ENCODE results near the gene TAF6. TPM values are rescaled to one million over a fixed set of nuclear protein-coding genes. Genes with fewer than 3 reads are reported as not detected.

The TAF6 gene
- total RNA-seq, 4 donors from 2014 or later = 37.1 to 74.3 (median 42.1) TPM

- DNase-seq (ENCODE audit: low spot score in 2 of 2) = no peak
- TF ChIP-seq POLR2A (IDR thresholded peaks at IDR 0.05) (no peak), CTCF (IDR thresholded peaks at IDR 0.05) (no peak)
- intact Hi-C loops (cut with DNase I; ENCODE audit: low total_unique reads) = no loop called here
- no peak overlapping the region for H3K4me3 ChIP-seq (ENCODE audit: low read depth, poor library complexity, severe bottlenecking)
- WGBS, 2 donors = 92 to 95% methylated on average over 4 of the region's 4 CpGs
Measured at GRCh38 chr7:100063376-100063775, 55.8 kb downstream of the TAF6 start.

GRCh38 chr7:100061518-100062193 lies 57.5 kb downstream of the TAF6 start:
- 94 to 95% methylated on average over 11 of the region's 11 CpGs for WGBS, 2 donors
- intact Hi-C loops (cut with DNase I; ENCODE audit: low total_unique reads) = no loop called here

GRCh38 chr7:100059251-100059739 lies 59.9 kb downstream of the TAF6 start:
- no peak for TF ChIP-seq POLR2A (IDR thresholded peaks at IDR 0.05)
- no peak for TF ChIP-seq CTCF (IDR thresholded peaks at IDR 0.05)
- no peak for DNase-seq (ENCODE audit: low spot score in 2 of 2)
- no peak overlapping the region for H3K4me3 ChIP-seq (ENCODE audit: low read depth, poor library complexity, severe bottlenecking)
- 81 to 87% methylated on average over 5 of the region's 5 CpGs for WGBS, 2 donors
- intact Hi-C loops (cut with DNase I; ENCODE audit: low total_unique reads) = loop anchor here (10.0 kb wide), 1 partner anchor 64 kb away; no protein-coding TSS in a partner anchor

More at GRCh38 chr7:100061518-100062193, 57.5 kb downstream of the TAF6 start:
- TF ChIP-seq POLR2A (IDR thresholded peaks at IDR 0.05) (no peak), CTCF (IDR thresholded peaks at IDR 0.05) (no peak)
- no peak for DNase-seq (ENCODE audit: low spot score in 2 of 2)
- H3K4me3 ChIP-seq (ENCODE audit: low read depth, poor library complexity, severe bottlenecking) = no peak overlapping the region

MicroRNAs within 50 kb of the gene (microRNA counts, 767-probe panel; counts per million panel counts)
- microRNA hsa-miR-106b-5p (0 to 358 counts per million in 2 donors), microRNA hsa-miR-25-3p (9,387 to 10,601 counts per million in 2 donors), microRNA hsa-miR-93-5p (358 to 9,371 counts per million in 2 donors)

Small RNA genes lying within 50 kb of the gene (microRNA-seq; reads per million reads assigned to microRNA genes)
- gene MIR106B (ENCODE audit: borderline number of aligned reads in 1 of 2, borderline replicate concordance in 2 of 2) = 1,288 to 1,431 reads per million in 2 donors
- 315 to 382 reads per million in 2 donors for gene MIR25 (ENCODE audit: borderline number of aligned reads in 1 of 2, borderline replicate concordance in 2 of 2)
- gene MIR4658 (ENCODE audit: borderline number of aligned reads in 1 of 2, borderline replicate concordance in 2 of 2) = 0 reads per million in 2 donors
- gene MIR93 (ENCODE audit: borderline number of aligned reads in 1 of 2, borderline replicate concordance in 2 of 2) = 1,854 to 2,253 reads per million in 2 donors

Other genes with a start within 250 kb of the TAF6 start
- under 1 TPM in 1 of 4 donors, not detected in 3; 0.32 TPM for gene OR2AE1, start 242.3 kb downstream of the TAF6 start, total RNA-seq
- 10 to 100 TPM; 48.4 to 60.0 (median 57.9) TPM for gene TRIM4, start 199.8 kb downstream of the TAF6 start, total RNA-seq
- gene GJC3, start 189.7 kb downstream of the TAF6 start, total RNA-seq = 1 to 10 TPM in 3 of 4 donors, under 1 TPM in 1; 0.25 to 3.4 (median 1.5) TPM
- 1,000 to 10,000 TPM in 2 of 4 donors, 100 to 1,000 TPM in 2; 519 to 1,357 (median 824) TPM for gene AZGP1, start 143.3 kb downstream of the TAF6 start, total RNA-seq
- 10 to 100 TPM; 35.0 to 65.2 (median 50.4) TPM for gene ZKSCAN1, start 103.8 kb downstream of the TAF6 start, total RNA-seq
- gene ZSCAN21, start 69.6 kb downstream of the TAF6 start, total RNA-seq = 10 to 100 TPM; 13.2 to 25.5 (median 21.4) TPM
- gene ZNF3, start 37.6 kb downstream of the TAF6 start, total RNA-seq = 10 to 100 TPM; 16.4 to 25.9 (median 20.8) TPM
- 10 to 100 TPM; 22.3 to 42.7 (median 30.0) TPM for gene COPS6, start 30.4 kb downstream of the TAF6 start, total RNA-seq
- gene MCM7, start 18.0 kb downstream of the TAF6 start, total RNA-seq = 10 to 100 TPM; 41.5 to 52.2 (median 50.4) TPM
- 10 to 100 TPM; 18.6 to 24.6 (median 21.0) TPM for gene AP4M1, start 17.7 kb downstream of the TAF6 start, total RNA-seq
- 1 to 10 TPM; 3.8 to 8.4 (median 6.5) TPM for gene CNPY4, start 276 bp upstream of the TAF6 start, total RNA-seq
- 1 to 10 TPM; 1.6 to 8.7 (median 6.0) TPM for gene MBLAC1, start 7.6 kb upstream of the TAF6 start, total RNA-seq
- 100 to 1,000 TPM; 601 to 803 (median 717) TPM for gene LAMTOR4, start 29.6 kb upstream of the TAF6 start, total RNA-seq
- 10 to 100 TPM; 20.8 to 46.5 (median 25.2) TPM for gene TRAPPC14, start 39.4 kb upstream of the TAF6 start, total RNA-seq
- 10 to 100 TPM; 25.3 to 36.1 (median 27.2) TPM for gene GAL3ST4, start 49.3 kb upstream of the TAF6 start, total RNA-seq
- 10 to 100 TPM in 3 of 4 donors, 1 to 10 TPM in 1; 7.3 to 27.4 (median 11.8) TPM for gene GPC2, start 58.0 kb upstream of the TAF6 start, total RNA-seq
- gene STAG3, start 58.6 kb upstream of the TAF6 start, total RNA-seq = 1 to 10 TPM in 2 of 4 donors, under 1 TPM in 2; 0.34 to 1.8 (median 1.0) TPM
- gene PVRIG, start 100.6 kb upstream of the TAF6 start, total RNA-seq = under 1 TPM in 2 of 4 donors, not detected in 2; 0.13 to 0.51 TPM
- gene SPDYE3, start 188.3 kb upstream of the TAF6 start, total RNA-seq = not detected
- 10 to 100 TPM; 33.3 to 86.8 (median 47.3) TPM for gene PILRB, start 238.8 kb upstream of the TAF6 start, total RNA-seq